GM19397 (cell line): ENCODE data around the gene MYO5A.
A peak's percentile ranks its signal among the peaks of the same experiment; 100 is the strongest.

ENCODE experiments used
- ATAC-seq: cut with Tn5 transposase; IDR thresholded peaks from one replicate; pipeline ENCODE4 v1.9.1; 2021; ENCODE audit warnings: mild to moderate bottlenecking, moderate library complexity; ENCODE audit not compliant: unreplicated experiment

MYO5A gene

DNA sequence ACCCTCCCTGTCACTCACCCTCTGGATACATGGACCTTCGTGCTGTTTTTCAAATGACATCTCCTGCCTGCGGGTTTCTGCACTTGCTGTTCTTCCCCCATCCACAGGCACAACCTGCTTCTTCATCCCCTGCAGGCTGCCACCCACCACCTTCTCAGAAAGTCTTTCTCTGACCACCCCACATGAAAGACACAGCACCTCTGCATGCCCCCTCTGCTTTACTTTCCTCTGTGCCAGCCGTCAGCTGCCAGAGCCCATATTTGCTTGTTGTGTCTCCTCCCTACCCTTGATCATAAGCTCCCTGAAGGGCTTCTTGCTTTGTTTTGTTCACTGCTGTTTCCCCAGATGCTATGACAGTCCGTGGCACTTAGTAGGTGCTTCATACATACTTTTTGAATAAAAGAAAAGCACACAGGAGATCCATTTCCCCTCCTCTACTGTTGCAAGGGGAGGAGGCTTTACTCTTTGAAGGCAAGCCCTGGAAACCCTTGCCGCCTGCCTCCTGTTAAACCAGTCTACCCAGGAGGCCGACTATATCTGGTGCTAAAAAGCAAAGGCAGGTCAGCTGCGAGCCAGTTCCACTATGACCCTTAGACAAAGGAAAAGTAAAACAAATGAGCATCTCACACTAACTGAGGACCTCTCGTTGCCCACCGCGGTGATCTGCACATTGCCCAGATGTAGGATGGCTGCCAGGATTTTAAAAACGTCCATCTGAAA is 265.0 kb downstream of the MYO5A start:
- ATAC-seq, result no peak

DNA sequence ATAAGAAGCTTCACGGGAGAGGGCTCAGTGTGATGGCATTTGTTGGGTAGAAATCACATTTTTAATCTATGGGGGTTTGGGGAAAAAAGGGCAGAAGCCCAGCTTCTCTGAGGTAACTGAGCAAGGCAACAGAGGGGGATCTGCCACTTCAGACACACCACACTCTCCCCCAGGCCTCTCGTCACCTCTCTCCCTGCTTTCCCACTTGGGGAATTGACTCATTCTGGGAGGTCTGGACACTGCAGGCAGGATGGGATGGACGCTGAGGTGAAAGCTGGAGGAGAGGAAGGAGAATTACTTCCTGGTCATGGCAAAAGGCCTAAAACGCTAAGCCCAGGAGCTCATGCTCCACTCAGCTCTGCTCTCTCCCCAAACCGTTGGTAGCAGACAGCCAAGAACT is 266.3 kb downstream of the MYO5A start:
- ATAC-seq, result no peak

DNA sequence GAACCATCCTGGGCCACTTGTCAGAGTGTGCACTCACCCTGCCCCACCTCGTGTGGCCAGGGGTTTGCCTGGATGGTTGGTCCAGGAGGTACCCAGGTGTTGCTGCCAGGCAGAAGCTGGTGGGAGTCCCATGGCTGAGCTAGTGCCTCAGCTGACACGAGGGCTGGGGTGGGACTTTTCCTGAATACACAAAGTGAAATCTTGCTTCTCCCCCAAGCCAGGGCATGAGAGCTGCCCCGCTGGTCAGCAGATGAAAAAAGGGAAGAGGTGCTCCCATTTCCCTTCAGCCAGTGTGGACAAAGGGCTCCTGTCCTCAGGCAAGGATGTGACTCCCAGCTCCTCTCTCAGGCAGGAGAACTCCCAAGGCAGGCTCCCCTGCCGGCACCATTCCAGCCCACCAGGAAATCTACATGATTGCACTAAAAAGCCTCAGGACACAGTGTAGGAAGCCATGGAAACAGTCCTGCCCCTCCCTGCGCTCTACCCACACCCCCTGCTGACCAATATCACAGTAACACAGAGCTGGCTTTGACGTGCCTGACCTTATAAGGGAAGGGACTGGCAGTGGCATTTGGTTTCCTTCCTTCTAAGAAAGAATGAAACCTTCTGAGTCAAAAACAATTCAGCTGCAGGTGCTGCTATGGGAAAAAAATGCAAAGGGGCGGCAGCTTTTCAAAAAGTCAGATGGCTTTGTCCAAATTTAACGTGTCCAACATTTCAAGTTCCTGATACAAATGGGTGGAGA is 267.0 kb downstream of the MYO5A start:
- ATAC-seq, result peak; percentile 98

DNA sequence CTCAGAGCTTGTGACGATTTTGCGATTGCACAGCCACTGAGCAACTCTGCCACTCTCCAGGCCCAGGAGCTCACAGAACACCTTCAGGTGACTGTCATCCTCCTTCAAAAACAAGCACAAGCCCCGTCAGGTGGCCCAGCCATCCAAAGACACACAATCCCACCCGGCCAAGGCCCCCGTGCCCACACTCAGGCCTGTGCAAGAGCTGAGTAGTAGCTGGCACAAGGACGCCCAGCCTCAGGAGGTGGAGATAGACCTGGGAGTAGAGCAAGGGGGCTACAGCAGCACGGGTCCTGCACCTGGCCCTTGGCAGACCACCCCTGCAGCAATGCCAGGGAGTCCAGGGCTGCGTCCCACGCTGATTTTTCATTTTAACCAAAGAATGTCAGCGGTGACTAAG is 267.7 kb downstream of the MYO5A start:
- ATAC-seq, result no peak

DNA sequence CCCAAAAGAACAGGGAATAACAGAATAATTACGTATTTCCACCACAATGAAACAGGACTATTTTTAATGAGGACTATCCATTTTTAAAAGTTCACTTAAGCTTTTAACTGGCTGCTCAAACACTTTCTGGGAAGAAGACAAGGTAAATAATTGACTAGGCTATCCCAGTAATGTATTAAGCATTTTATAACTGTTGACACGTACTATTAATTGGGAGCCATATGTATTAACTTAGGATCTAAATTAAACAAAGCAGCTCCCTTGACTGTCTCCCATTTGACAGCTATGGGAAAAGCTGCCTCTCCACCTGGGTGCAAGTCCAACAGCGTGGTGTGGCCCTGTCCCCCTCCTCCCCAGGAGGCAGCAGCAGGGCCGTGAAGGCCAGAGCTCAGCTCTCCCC is 269.2 kb downstream of the MYO5A start:
- ATAC-seq, result no peak

DNA sequence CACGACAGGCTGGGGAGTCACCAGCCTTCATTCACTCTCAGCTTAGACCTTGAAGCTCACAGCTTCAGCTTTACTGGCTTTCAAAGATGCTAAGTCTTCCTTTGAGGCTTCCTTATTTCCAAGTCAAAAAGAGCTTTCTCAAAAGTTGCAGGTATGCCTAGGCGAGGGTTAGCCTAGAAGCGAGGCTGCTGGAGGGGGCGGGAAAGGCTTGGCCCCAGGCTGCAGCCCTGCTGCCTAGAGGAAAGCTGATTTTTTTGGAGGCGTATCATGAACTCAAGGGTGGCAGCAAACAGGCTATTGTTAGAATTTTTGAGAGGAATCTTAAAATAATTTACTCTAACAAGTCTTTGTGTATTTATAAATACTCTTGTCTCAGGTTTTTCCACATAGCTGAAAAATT is 270.2 kb downstream of the MYO5A start:
- no peak for ATAC-seq

DNA sequence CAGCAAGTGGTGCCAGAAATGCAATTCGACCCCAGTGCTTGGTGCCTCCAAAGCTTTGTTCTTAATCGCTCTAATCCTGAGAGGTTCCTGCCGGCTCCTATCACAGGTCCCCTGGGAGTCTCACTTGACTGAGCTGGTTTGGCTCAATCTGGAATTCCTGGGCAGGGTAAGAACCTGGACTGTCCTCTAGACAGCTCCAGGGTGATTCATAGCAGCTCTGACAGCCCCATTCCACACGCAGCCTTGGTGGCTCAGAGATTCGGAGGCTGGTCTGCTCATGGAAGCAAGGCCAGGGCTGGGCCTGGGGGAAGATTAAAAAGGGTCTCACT is 271.0 kb downstream of the MYO5A start:
- no peak for ATAC-seq
